ENCODE results near the gene CRACDL.

Gene CRACDL

DNA sequence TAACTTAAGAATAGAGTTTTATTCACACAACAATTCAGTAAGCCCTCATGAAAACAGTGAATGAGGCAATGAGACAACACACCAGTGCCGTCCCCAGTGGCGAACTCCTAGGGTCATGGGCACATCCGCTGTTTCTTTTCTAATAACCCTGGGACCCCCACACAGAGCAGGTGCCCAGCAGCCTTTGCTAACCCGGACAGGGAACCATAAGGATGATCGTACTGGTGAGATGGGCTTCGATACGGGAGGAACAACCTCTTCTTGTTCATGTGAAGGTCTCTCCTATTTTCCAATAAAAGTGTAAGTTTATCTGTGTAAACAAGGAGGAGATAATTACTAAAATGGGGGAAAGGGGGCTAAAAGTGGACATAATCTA lies 107.7 kb downstream of the CRACDL start:
- no peaks in the 10 kb centered on the region for H3F3A ChIP-seq (ENCODE audit: control insufficient read depth, insufficient read depth)
- H3K4me2 ChIP-seq (ENCODE audit: low read length): no peak overlapping the region
- no peaks in the 10 kb centered on the region for H3K79me2 ChIP-seq (ENCODE audit: control insufficient read depth, low read length)
- no peak overlapping the region for H3K4me3 ChIP-seq (ENCODE audit: low read length)
- H3K27me3 ChIP-seq (ENCODE audit: control insufficient read depth, low read length): peaks cover 6% of the 10 kb centered on the region; the same call in 1 of the 2 replicates
- H3K4me1 ChIP-seq (ENCODE audit: control insufficient read depth, low read length): no peaks in the 10 kb centered on the region
- H4K20me1 ChIP-seq (ENCODE audit: control insufficient read depth, insufficient read depth, low read depth, low read length): no peaks in the 10 kb centered on the region
- no peak overlapping the region for H3K27ac ChIP-seq (ENCODE audit: low read depth, low read length)
- no peaks in the 10 kb centered on the region for H3K36me3 ChIP-seq (ENCODE audit: control insufficient read depth, low read length)
- no peaks in the 10 kb centered on the region for H3K9me2 ChIP-seq (replicated peaks; ENCODE audit: control insufficient read depth, low read length)
- H3K9me3 ChIP-seq (ENCODE audit: control insufficient read depth, insufficient read depth, low read length): no peaks in the 10 kb centered on the region
- TF ChIP-seq CTCF (IDR thresholded peaks at IDR 0.05; ENCODE audit: low read depth, low read length, poor library complexity, severe bottlenecking) (no peak), EZH2phosphoT487 (IDR thresholded peaks at IDR 0.05; ENCODE audit: borderline replicate concordance, low read length) (no peak)

DNA sequence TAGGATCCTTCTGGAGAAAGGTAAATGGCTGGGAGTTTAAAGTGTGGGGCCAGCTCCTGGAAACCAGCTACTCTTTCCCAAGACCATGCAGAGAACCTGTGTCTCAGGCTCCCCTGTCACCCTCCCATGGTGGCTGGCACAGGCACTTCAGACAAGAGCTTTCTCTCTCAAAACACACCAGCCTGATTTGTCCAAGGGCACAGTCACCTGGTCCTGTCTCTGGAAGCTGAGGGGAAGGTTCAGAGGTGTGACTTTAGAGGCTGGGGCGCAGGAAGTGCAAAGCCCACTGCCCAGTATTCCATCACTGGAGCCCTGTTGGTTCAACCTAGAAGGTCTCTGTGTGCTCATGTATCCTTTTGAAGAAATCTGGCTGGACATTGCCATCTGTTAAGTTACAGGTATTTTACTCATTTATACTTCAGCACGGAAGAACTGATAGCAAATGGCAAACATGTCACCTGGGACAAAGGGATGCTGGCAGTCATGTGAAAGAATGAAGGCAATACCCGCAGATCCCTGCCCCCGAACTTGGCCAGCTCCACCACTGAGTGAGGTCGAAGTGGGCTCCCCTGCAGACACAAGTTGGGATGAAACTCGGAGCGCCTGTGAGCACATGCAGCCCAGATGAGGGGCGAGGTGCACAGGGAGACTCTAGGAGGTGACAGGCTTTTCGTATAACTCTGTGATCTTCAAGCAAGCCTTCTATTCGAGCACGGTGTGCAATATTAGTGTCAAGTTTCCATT lies 108.2 kb downstream of the CRACDL start:
- H3K79me2 ChIP-seq (ENCODE audit: control insufficient read depth, low read length): no peaks in the 10 kb centered on the region
- no peak overlapping the region for H3K4me2 ChIP-seq (ENCODE audit: low read length)
- H3K4me1 ChIP-seq (ENCODE audit: control insufficient read depth, low read length): no peaks in the 10 kb centered on the region
- no peak overlapping the region for H3K27ac ChIP-seq (ENCODE audit: low read depth, low read length)
- no peaks in the 10 kb centered on the region for H4K20me1 ChIP-seq (ENCODE audit: control insufficient read depth, insufficient read depth, low read depth, low read length)
- H3K9me3 ChIP-seq (ENCODE audit: control insufficient read depth, insufficient read depth, low read length): no peaks in the 10 kb centered on the region
- TF ChIP-seq CTCF (IDR thresholded peaks at IDR 0.05; ENCODE audit: low read depth, low read length, poor library complexity, severe bottlenecking): no peak
- no peak for TF ChIP-seq EZH2phosphoT487 (IDR thresholded peaks at IDR 0.05; ENCODE audit: borderline replicate concordance, low read length)
- H3K4me3 ChIP-seq (ENCODE audit: low read length): no peak overlapping the region
- H3K9me2 ChIP-seq (replicated peaks; ENCODE audit: control insufficient read depth, low read length): no peaks in the 10 kb centered on the region
- no peaks in the 10 kb centered on the region for H3F3A ChIP-seq (ENCODE audit: control insufficient read depth, insufficient read depth)
- peaks cover 9% of the 10 kb centered on the region; the same call in 1 of the 2 replicates for H3K27me3 ChIP-seq (ENCODE audit: control insufficient read depth, low read length)
- no peaks in the 10 kb centered on the region for H3K36me3 ChIP-seq (ENCODE audit: control insufficient read depth, low read length)

- Histone ChIP-seq H3K27ac (ENCODE audit: low read depth, low read length) (no peak overlapping the region), H4K20me1 (ENCODE audit: control insufficient read depth, insufficient read depth, low read depth, low read length) (no peaks in the 10 kb centered on the region), H3K4me2 (ENCODE audit: low read length) (no peak overlapping the region), H3K4me1 (ENCODE audit: control insufficient read depth, low read length) (no peaks in the 10 kb centered on the region), H3K36me3 (ENCODE audit: control insufficient read depth, low read length) (no peaks in the 10 kb centered on the region), H3K79me2 (ENCODE audit: control insufficient read depth, low read length) (no peaks in the 10 kb centered on the region), H3K9me2 (replicated peaks; ENCODE audit: control insufficient read depth, low read length) (no peaks in the 10 kb centered on the region), H3F3A (ENCODE audit: control insufficient read depth, insufficient read depth) (no peaks in the 10 kb centered on the region), H3K4me3 (ENCODE audit: low read length) (no peak overlapping the region), H3K9me3 (ENCODE audit: control insufficient read depth, insufficient read depth, low read length) (no peaks in the 10 kb centered on the region), H3K27me3 (ENCODE audit: control insufficient read depth, low read length) (peaks cover 9% of the 10 kb centered on the region; the same call in 1 of the 2 replicates)
- no peak for TF ChIP-seq CTCF (IDR thresholded peaks at IDR 0.05; ENCODE audit: low read depth, low read length, poor library complexity, severe bottlenecking)
- TF ChIP-seq EZH2phosphoT487 (IDR thresholded peaks at IDR 0.05; ENCODE audit: borderline replicate concordance, low read length): no peak
These were observed 109.2 kb downstream of the CRACDL start for GRCh38 chr2:98826856-98827255.

Data from DOHH2 (cell line).